OCI-LY7 (cell line): ENCODE measurements around the gene CD300A. TPM values are rescaled to one million over a fixed set of nuclear protein-coding genes. Genes with fewer than 3 reads are reported as not detected.

Experiments used
- Bru-seq: library from RNA; stranded (reverse); fragments of 400-500 nt; gene quantifications from one replicate; lab custom pipeline; 2021; lab: Mats Ljungman, UMichigan
- BruChase-seq, 2 experiments: library from RNA; stranded (reverse); fragments of 400-500 nt; gene quantifications; one replicate each; lab custom pipeline; 2021; lab: Mats Ljungman, UMichigan
- BruUV-seq: library from RNA; stranded (reverse); fragments of 400-500 nt; replicated peaks from 2 replicates; lab custom pipeline; 2021; lab: Mats Ljungman, UMichigan
- CTCF ChIA-PET: fragments of 300-600 bp; sonication (Branson Sonifier 250); formaldehyde crosslinking; loops from one replicate; lab custom pipeline; 2022; ENCODE audit warnings: antibody characterized with exemption; ENCODE audit not compliant: unreplicated experiment; lab: Charles Lee
- POLR2A ChIA-PET: fragments of 300-600 bp; sonication (Branson Sonifier 250); formaldehyde crosslinking; loops from one replicate; lab custom pipeline; 2022; ENCODE audit warnings: antibody characterized with exemption; lab: Charles Lee
- DNase-seq: peaks from one replicate; pipeline ENCODE4 v3.0.0-alpha.2; 2015; ENCODE audit warnings: low spot score
- H2AFZ ChIP-seq: fragments of 200-600 bp; sonication (generic), shearing (Covaris generic); 2 replicates; pipeline ENCODE4 v1.6.1; 2014; ENCODE audit warnings: mild to moderate bottlenecking, antibody characterized with exemption, low read length, moderate library complexity
- H3K27ac ChIP-seq: fragments of 200-600 bp; sonication (generic); 2 replicates; pipeline ENCODE4 v1.5.1; 2014; ENCODE audit warnings: mixed run types, low read depth, mild to moderate bottlenecking, moderate library complexity, low read length, inconsistent platforms; ENCODE audit not compliant: poor library complexity, severe bottlenecking
- H3K36me3 ChIP-seq: fragments of 200-600 bp; sonication (generic); 2 replicates; pipeline ENCODE4 v1.6.1; 2014; ENCODE audit warnings: mild to moderate bottlenecking, antibody characterized with exemption, low read length, moderate library complexity, mixed read lengths; ENCODE audit not compliant: insufficient read depth
- H3K4me1 ChIP-seq: fragments of 200-600 bp; sonication (generic); 2 replicates; pipeline ENCODE4 v1.5.1; 2014; ENCODE audit warnings: mild to moderate bottlenecking, low read length; ENCODE audit not compliant: insufficient read depth, poor library complexity, severe bottlenecking
- H3K4me2 ChIP-seq: fragments of 200-600 bp; sonication (generic); 2 replicates; pipeline ENCODE4 v1.6.1; 2014; ENCODE audit warnings: mild to moderate bottlenecking, low read length
- H3K4me3 ChIP-seq: fragments of 200-600 bp; sonication (generic); 2 replicates; pipeline ENCODE4 v1.5.1; 2014; ENCODE audit warnings: mild to moderate bottlenecking, low read depth, low read length; ENCODE audit not compliant: poor library complexity, severe bottlenecking
- H3K79me2 ChIP-seq: fragments of 200-600 bp; sonication (generic); 2 replicates; pipeline ENCODE4 v1.6.1; 2016; ENCODE audit warnings: low read depth, mild to moderate bottlenecking, low read length, moderate library complexity, mixed read lengths; ENCODE audit not compliant: insufficient read depth
- H3K9me2 ChIP-seq: fragments of 200-600 bp; sonication (generic); 2 replicates; pipeline ENCODE4 v1.6.1; 2016; ENCODE audit warnings: mild to moderate bottlenecking, low read length, mixed read lengths; ENCODE audit not compliant: insufficient read depth
- H3K9me3 ChIP-seq: fragments of 200-600 bp; sonication (generic); 2 replicates; pipeline ENCODE4 v1.6.1; 2014; ENCODE audit warnings: mild to moderate bottlenecking, mixed run types, low read length, mixed read lengths
- H4K20me1 ChIP-seq: fragments of 200-600 bp; sonication (generic); 2 replicates; pipeline ENCODE4 v1.6.1; 2014; ENCODE audit warnings: mild to moderate bottlenecking, antibody characterized with exemption, low read length, moderate library complexity, mixed read lengths; ENCODE audit not compliant: insufficient read depth
- CTCF ChIP-seq: fragments of 200-600 bp; sonication (generic); conservative IDR thresholded peaks from 2 replicates; pipeline ENCODE4 v1.5.1; 2014; ENCODE audit warnings: mild to moderate bottlenecking, antibody characterized with exemption, low read length, moderate library complexity, mixed read lengths
- EZH2phosphoT487 ChIP-seq: fragments of 200-600 bp; sonication (generic); IDR thresholded peaks from 2 replicates; pipeline ENCODE4 v1.6.1; 2018; ENCODE audit warnings: low read depth, borderline replicate concordance, mild to moderate bottlenecking, mixed run types, antibody characterized with exemption, low read length, moderate library complexity, mixed read lengths
- intact Hi-C: fragments of 100-400 bp; cut with micrococcal nuclease; formaldehyde crosslinking; loops from one replicate; pipeline ENCODE4 v1.10.0; 2022; ENCODE audit not compliant: unreplicated experiment
- long read RNA-seq: library from polyadenylated mRNA; stranded (forward); transcript quantifications from one replicate; pipeline ENCODE4 v2.0.0, GENCODE V29; 2022
- total RNA-seq, 2 experiments: library from RNA; depleted of rRNA in 1 of 2; stranded (reverse); fragments of >200 nt in 1 of 2; shearing (Covaris generic) in 1 of 2; gene quantifications; 2 replicates each; pipeline ENCODE4 v1.2.3, GENCODE V29; 2014 to 2022

Gene CD300A
- total RNA-seq (2014; rRNA removed; shearing (Covaris generic)) (6.7 and 7.4 TPM in 2 replicates), total RNA-seq (2022) (1.8 and 3.5 TPM in 2 replicates), Bru-seq, nascent RNA (percentile 34 among the genes with signal in this experiment), BruChase-seq, experiment 1, labeled RNA remaining after a 6-hour chase (percentile 26 among the genes with signal in this experiment), BruChase-seq, experiment 2, labeled RNA remaining after a 2-hour chase (percentile 32 among the genes with signal in this experiment)
- long read RNA-seq, partial matches to known transcripts: 1 of 3 reads
- long read RNA-seq, other reads (novel, unspliced or antisense): 1 of 3 reads

- peaks cover 5% of the 10 kb centered on the region; the same call in 1 of the 2 replicates for H3K79me2 ChIP-seq
- CTCF ChIA-PET: no interaction called here
- intact Hi-C loops: no loop called here
- H3K9me3 ChIP-seq: no peaks in the 10 kb centered on the region
- no peaks in the 10 kb centered on the region for H4K20me1 ChIP-seq
- H3K9me2 ChIP-seq: no peaks in the 10 kb centered on the region
- H3K4me2 ChIP-seq: peak within 1 kb of the TSS; percentile 72
- peak within 1 kb of the TSS; percentile 45 for H2AFZ ChIP-seq
- no TSS peak for BruUV-seq
- H3K4me1 ChIP-seq: peaks cover 73% of the 10 kb centered on the region
- no peaks in the 10 kb centered on the region for H3K36me3 ChIP-seq
- DNase-seq: peak; percentile 74
- POLR2A ChIA-PET: interaction anchor here (0.5 to 1.0 kb wide), 2 partner anchors 12 kb away, joined by 3 to 4 read pairs; no protein-coding TSS in a partner anchor
- peak within 1 kb of the TSS; percentile 65 for H3K4me3 ChIP-seq
- H3K27ac ChIP-seq: peak within 1 kb of the TSS; percentile 79
- TF ChIP-seq EZH2phosphoT487 (no peak), CTCF (no peak)
These were observed at the start of gene CD300A for GRCh38 chr17:74466111-74466827. Gene CD300A (plus strand): TSS chr17:74466634. CDS start chr17:74466704, 70 bp downstream.

- Histone ChIP-seq H3K27ac (no peak overlapping the region), H3K4me3 (no peak overlapping the region), H3K9me2 (no peaks in the 10 kb centered on the region), H3K9me3 (no peaks in the 10 kb centered on the region), H3K79me2 (no peaks in the 10 kb centered on the region), H3K36me3 (no peaks in the 10 kb centered on the region), H3K4me2 (0 out of 2 replicates have a peak overlapping the region, but pooled peaks have one; percentile 3), H2AFZ (peak overlapping the region; percentile 12; the same call in 1 of the 2 replicates), H4K20me1 (no peaks in the 10 kb centered on the region), H3K4me1 (peaks cover 37% of the 10 kb centered on the region)
- ChIA-PET POLR2A (interaction anchor here (0.6 to 1.3 kb wide), 4 partner anchors 19 to 219 kb away, joined by 3 to 6 read pairs (median 5); no protein-coding TSS in a partner anchor), CTCF (no interaction called here)
- DNase-seq: peak; percentile 67
- BruUV-seq: no TSS peak
- intact Hi-C loops: no loop called here
- TF ChIP-seq EZH2phosphoT487 (no peak), CTCF (no peak)
These were observed 49.0 kb upstream of the CD300A start for GRCh38 chr17:74417178-74418045.
